Neural cell (in vitro differentiated cells): ENCODE results near the gene ATP12A. TPM values are rescaled to one million over a fixed set of nuclear protein-coding genes. Genes with fewer than 3 reads are reported as not detected.

Experiments used
- H2AFZ ChIP-seq: fragments of 200-600, 300-800 bp; sonication (generic), shearing (Covaris generic); 2 replicates; pipeline ENCODE4 v1.6.0; 2014; ENCODE audit warnings: low read depth, mild to moderate bottlenecking, antibody characterized with exemption, low read length, moderate library complexity
- H3F3A ChIP-seq: fragments of 200-600 bp; shearing (Covaris generic); 2 replicates; pipeline ENCODE4 v1.6.1; 2016; ENCODE audit warnings: mild to moderate bottlenecking, moderate library complexity, mixed read lengths, antibody characterized with exemption, low read length; ENCODE audit not compliant: insufficient read depth, poor library complexity, severe bottlenecking
- H3K27ac ChIP-seq: fragments of 200-600, 300-800 bp; sonication (generic), shearing (Covaris generic); 2 replicates; pipeline ENCODE4 v1.5.1; 2014; ENCODE audit warnings: mild to moderate bottlenecking, low read length, moderate library complexity
- H3K27me3 ChIP-seq: fragments of 300-800, 200-600 bp; sonication (generic), shearing (Covaris generic); 2 replicates; pipeline ENCODE4 v1.6.0; 2014; ENCODE audit warnings: mild to moderate bottlenecking, low read depth, low read length, moderate library complexity; ENCODE audit not compliant: insufficient read depth
- H3K36me3 ChIP-seq: fragments of 300-800, 200-600 bp; sonication (generic), shearing (Covaris generic); 2 replicates; pipeline ENCODE4 v1.5.1; 2014; ENCODE audit warnings: mild to moderate bottlenecking, antibody characterized with exemption, low read length, moderate library complexity; ENCODE audit not compliant: insufficient read depth
- H3K4me2 ChIP-seq: fragments of 300-800, 200-600 bp; sonication (generic), shearing (Covaris generic); 2 replicates; pipeline ENCODE4 v1.6.0; 2014; ENCODE audit warnings: mild to moderate bottlenecking, low read length
- H3K4me3 ChIP-seq: fragments of 300-800, 200-600 bp; sonication (generic), shearing (Covaris generic); 2 replicates; pipeline ENCODE4 v1.5.1; 2014; ENCODE audit warnings: mild to moderate bottlenecking, low read length, moderate library complexity
- H3K79me2 ChIP-seq: fragments of 200-600 bp; shearing (Covaris generic); replicated peaks from 2 replicates; pipeline ENCODE4 v1.6.0; 2014; ENCODE audit warnings: mild to moderate bottlenecking, low read length, moderate library complexity; ENCODE audit not compliant: insufficient read depth
- H3K9ac ChIP-seq: fragments of 300-800, 200-600 bp; sonication (generic), shearing (Covaris generic); 2 replicates; pipeline ENCODE4 v1.6.1; 2016; ENCODE audit warnings: mild to moderate bottlenecking, low read length, mixed read lengths
- H3K9me2 ChIP-seq: fragments of 200-600 bp; shearing (Covaris generic); 2 replicates; pipeline ENCODE4 v1.6.1; 2016; ENCODE audit warnings: mild to moderate bottlenecking, low read length, mixed read lengths; ENCODE audit not compliant: insufficient read depth
- H3K9me3 ChIP-seq: fragments of 200-600, 300-800 bp; sonication (generic), shearing (Covaris generic); 2 replicates; pipeline ENCODE4 v1.6.1; 2016; ENCODE audit warnings: mild to moderate bottlenecking, mixed run types, low read length, moderate library complexity, mixed read lengths
- H4K20me1 ChIP-seq: fragments of 200-600 bp; shearing (Covaris generic); 2 replicates; pipeline ENCODE4 v1.6.1; 2016; ENCODE audit warnings: mild to moderate bottlenecking, mixed run types; ENCODE audit not compliant: insufficient read depth
- CTCF ChIP-seq: fragments of 450-650 bp; IDR thresholded peaks from 2 replicates; pipeline ENCODE4 v1.5.1; 2014; ENCODE audit warnings: antibody characterized with exemption, mild to moderate bottlenecking, moderate library complexity; ENCODE audit not compliant: poor library complexity, severe bottlenecking
- EP300 ChIP-seq: fragments of 450-650 bp; conservative IDR thresholded peaks from 2 replicates; pipeline ENCODE4 v1.6.1; 2014; ENCODE audit warnings: antibody characterized with exemption, mild to moderate bottlenecking, moderate library complexity; ENCODE audit not compliant: poor library complexity, severe bottlenecking
- EZH2 ChIP-seq: fragments of 200-600, 300-800 bp; shearing (Covaris generic), sonication (generic); IDR thresholded peaks from 2 replicates; pipeline ENCODE4 v1.6.1; 2014; ENCODE audit warnings: antibody characterized with exemption, low read length, borderline replicate concordance, mild to moderate bottlenecking; ENCODE audit not compliant: insufficient read depth, poor library complexity, severe bottlenecking
- MXI1 ChIP-seq: fragments of 450-650 bp; conservative IDR thresholded peaks from 2 replicates; pipeline ENCODE4 v1.6.1; 2014; ENCODE audit warnings: antibody characterized with exemption, mild to moderate bottlenecking; ENCODE audit not compliant: poor library complexity, severe bottlenecking
- POLR2AphosphoS5 ChIP-seq: IDR thresholded peaks from 2 replicates; pipeline ENCODE4 v1.6.1; 2012
- RAD21 ChIP-seq: fragments of 450-650 bp; conservative IDR thresholded peaks from 2 replicates; pipeline ENCODE4 v1.6.1; 2014; ENCODE audit warnings: antibody characterized with exemption, mild to moderate bottlenecking, moderate library complexity
- SMC3 ChIP-seq: fragments of 450-650 bp; conservative IDR thresholded peaks from 2 replicates; pipeline ENCODE4 v1.6.1; 2014; ENCODE audit warnings: antibody characterized with exemption, mild to moderate bottlenecking, moderate library complexity; ENCODE audit not compliant: poor library complexity
- TAF1 ChIP-seq: IDR thresholded peaks from 2 replicates; pipeline ENCODE4 v1.6.1; 2012; ENCODE audit warnings: low read depth
- polyA plus RNA-seq: library from polyadenylated mRNA; depleted of rRNA; stranded (reverse); fragments of >200 nt; gene quantifications from 2 replicates; pipeline ENCODE4 v1.2.3, GENCODE V29; 2014
- TF ChIP-seq, protein P1 (sequence below): IDR thresholded peaks from 2 replicates; pipeline ENCODE4 v1.6.1; 2012; ENCODE audit warnings: borderline replicate concordance

Gene ATP12A
- polyA plus RNA-seq, 1 donor from 2014 or later = not detected

DNA sequence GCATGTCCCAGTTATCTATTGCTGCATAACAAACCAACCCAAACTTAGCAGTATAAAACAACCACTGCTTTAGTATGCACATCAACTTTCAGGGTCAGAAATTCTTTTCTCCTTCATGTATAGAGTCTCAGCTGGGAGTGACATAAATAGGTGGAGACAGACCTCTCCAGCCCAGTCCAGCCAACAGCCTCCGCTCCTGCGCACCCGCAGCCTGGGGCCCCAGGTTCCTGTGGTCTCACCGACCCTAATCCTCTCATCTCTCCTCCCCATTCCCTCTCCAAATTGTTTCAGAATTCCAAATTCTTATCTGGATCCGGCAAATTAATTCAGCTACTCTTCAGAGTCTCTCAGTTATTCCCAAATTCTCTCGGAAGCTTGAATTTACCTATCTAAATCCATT lies 522 bp upstream of the ATP12A start:
- no peaks in the 10 kb centered on the region for H3K9me3 ChIP-seq
- no peaks in the 10 kb centered on the region for H4K20me1 ChIP-seq
- peaks cover 22% of the 10 kb centered on the region for H3K27me3 ChIP-seq
- H3K4me3 ChIP-seq = peak overlapping the region; percentile 77
- H2AFZ ChIP-seq = no peak overlapping the region
- no peak overlapping the region for H3K4me2 ChIP-seq
- no peaks in the 10 kb centered on the region for H3K79me2 ChIP-seq
- no peaks in the 10 kb centered on the region for H3K9me2 ChIP-seq
- H3F3A ChIP-seq = no peaks in the 10 kb centered on the region
- peak overlapping the region; percentile 51 for H3K9ac ChIP-seq
- no peak overlapping the region for H3K27ac ChIP-seq
- no peak for TF ChIP-seq MXI1
- no peak for TF ChIP-seq CTCF
- no peak for TF ChIP-seq RAD21
- TF ChIP-seq EZH2 = no peak
- TF ChIP-seq POLR2AphosphoS5 = no peak
- no peaks in the 10 kb centered on the region for H3K36me3 ChIP-seq

DNA sequence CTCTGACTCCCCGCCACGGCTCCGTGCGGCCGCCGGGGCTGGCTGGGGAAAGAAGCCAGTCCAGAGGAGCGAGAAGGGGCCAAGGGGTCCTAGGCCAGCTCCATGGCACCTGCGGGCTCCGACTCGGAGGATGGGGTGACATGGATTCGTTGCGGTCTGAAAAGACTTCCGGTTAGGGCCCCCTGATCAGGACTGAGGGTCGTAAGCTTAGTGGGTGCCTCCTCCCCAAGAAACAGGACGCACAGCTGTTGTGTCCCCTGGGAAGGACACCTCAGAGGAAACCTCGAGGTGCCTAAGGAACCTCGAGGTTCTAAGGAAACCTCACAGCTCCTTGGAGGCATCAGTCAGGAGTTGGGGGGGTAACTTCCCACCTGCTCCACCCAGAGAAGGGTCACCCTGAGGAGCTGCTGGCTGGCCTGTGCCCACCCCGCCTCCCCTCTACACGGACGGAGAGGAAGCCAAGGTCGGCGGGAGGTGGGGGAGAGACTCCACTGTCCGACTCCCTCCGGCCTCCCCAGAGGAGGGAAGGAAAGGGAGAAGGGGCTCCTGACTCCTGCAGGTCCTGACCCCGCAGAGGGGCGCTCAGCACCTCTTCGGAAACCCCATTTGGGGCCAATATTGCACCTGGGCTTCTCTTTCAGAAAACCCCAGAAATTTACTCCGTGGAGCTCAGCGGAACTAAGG lies 855 bp downstream of the ATP12A start:
- H3K9me2 ChIP-seq = no peaks in the 10 kb centered on the region
- H3K27ac ChIP-seq = no peak overlapping the region
- peak overlapping the region; percentile 51 for H3K9ac ChIP-seq
- no peaks in the 10 kb centered on the region for H3K79me2 ChIP-seq
- H3K36me3 ChIP-seq = no peaks in the 10 kb centered on the region
- peak overlapping the region; percentile 48 for H3K4me2 ChIP-seq
- no peaks in the 10 kb centered on the region for H3F3A ChIP-seq
- no peaks in the 10 kb centered on the region for H3K9me3 ChIP-seq
- peak overlapping the region; percentile 77 for H3K4me3 ChIP-seq
- peaks cover 22% of the 10 kb centered on the region for H3K27me3 ChIP-seq
- H2AFZ ChIP-seq = no peak overlapping the region
- no peaks in the 10 kb centered on the region for H4K20me1 ChIP-seq
- TF ChIP-seq RAD21 (no peak), EZH2 (no peak), POLR2AphosphoS5 (no peak), TAF1 (no peak), MXI1 (no peak)

DNA sequence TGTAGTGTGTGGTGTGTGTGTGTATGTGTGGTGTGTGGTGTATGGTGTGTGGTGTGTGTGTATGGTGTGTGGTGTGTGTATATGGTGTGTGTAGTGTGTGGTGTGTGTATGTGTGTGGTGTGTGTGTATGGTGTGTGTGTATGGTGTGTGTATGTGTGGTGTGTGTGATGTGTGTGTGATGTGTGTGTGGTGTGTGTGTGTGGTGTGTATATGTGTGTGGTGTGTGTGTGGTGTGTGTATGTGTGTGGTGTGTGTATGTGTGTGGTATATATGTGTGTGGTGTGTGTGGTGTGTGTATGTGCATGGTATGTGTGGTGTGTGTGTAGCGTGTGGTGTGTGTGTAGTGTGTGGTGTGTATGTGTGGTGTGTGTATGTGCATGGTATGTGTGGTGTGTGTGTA lies 1.7 kb downstream of the ATP12A start:
- Histone ChIP-seq H3K4me2 (no peak overlapping the region), H3K9ac (no peak overlapping the region), H3K4me3 (no peak overlapping the region), H3K27ac (no peak overlapping the region), H3K9me2 (no peaks in the 10 kb centered on the region), H3K9me3 (no peaks in the 10 kb centered on the region), H2AFZ (no peak overlapping the region), H3F3A (no peaks in the 10 kb centered on the region), H4K20me1 (no peaks in the 10 kb centered on the region), H3K36me3 (no peaks in the 10 kb centered on the region), H3K79me2 (no peaks in the 10 kb centered on the region), H3K27me3 (peaks cover 22% of the 10 kb centered on the region)
- TF ChIP-seq, protein P1, sequence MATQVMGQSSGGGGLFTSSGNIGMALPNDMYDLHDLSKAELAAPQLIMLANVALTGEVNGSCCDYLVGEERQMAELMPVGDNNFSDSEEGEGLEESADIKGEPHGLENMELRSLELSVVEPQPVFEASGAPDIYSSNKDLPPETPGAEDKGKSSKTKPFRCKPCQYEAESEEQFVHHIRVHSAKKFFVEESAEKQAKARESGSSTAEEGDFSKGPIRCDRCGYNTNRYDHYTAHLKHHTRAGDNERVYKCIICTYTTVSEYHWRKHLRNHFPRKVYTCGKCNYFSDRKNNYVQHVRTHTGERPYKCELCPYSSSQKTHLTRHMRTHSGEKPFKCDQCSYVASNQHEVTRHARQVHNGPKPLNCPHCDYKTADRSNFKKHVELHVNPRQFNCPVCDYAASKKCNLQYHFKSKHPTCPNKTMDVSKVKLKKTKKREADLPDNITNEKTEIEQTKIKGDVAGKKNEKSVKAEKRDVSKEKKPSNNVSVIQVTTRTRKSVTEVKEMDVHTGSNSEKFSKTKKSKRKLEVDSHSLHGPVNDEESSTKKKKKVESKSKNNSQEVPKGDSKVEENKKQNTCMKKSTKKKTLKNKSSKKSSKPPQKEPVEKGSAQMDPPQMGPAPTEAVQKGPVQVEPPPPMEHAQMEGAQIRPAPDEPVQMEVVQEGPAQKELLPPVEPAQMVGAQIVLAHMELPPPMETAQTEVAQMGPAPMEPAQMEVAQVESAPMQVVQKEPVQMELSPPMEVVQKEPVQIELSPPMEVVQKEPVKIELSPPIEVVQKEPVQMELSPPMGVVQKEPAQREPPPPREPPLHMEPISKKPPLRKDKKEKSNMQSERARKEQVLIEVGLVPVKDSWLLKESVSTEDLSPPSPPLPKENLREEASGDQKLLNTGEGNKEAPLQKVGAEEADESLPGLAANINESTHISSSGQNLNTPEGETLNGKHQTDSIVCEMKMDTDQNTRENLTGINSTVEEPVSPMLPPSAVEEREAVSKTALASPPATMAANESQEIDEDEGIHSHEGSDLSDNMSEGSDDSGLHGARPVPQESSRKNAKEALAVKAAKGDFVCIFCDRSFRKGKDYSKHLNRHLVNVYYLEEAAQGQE = no peak
- TF ChIP-seq RAD21 (no peak), TAF1 (no peak), POLR2AphosphoS5 (no peak), SMC3 (no peak), MXI1 (no peak), EP300 (no peak), CTCF (no peak), EZH2 (no peak)
